Panc1 (cell line): Measurements from ENCODE around the gene BEX1. TPM values are rescaled to one million over a fixed set of nuclear protein-coding genes. Genes with fewer than 3 reads are reported as not detected.

Experiments used
- ATAC-seq: fragments of 200-7000 bp; cut with Tn5 transposase; 2 replicates; pipeline ENCODE4 v1.9.1; 2020; ENCODE audit warnings: mild to moderate bottlenecking, moderate library complexity
- BruUV-seq: library from RNA; stranded (reverse); fragments of 400-500 nt; replicated peaks from 2 replicates; lab custom pipeline; 2021; lab: Mats Ljungman, UMichigan
- CTCF ChIA-PET: fragments of 300-600 bp; sonication (Branson Sonifier 250); formaldehyde crosslinking; loops from one replicate; lab custom pipeline; 2022; ENCODE audit warnings: antibody characterized with exemption; lab: Charles Lee
- POLR2A ChIA-PET: fragments of 300-600 bp; sonication (Branson Sonifier 250); formaldehyde crosslinking; loops from one replicate; lab custom pipeline; 2022; ENCODE audit warnings: antibody characterized with exemption; lab: Charles Lee
- DNase-seq: peaks from one replicate; pipeline ENCODE4 v3.0.0-alpha.2; 2010; ENCODE audit warnings: low read depth, low spot score
- H3K27ac ChIP-seq: 2 replicates; pipeline ENCODE4 v1.5.1; 2011; ENCODE audit warnings: mild to moderate bottlenecking, low read length, inconsistent platforms
- H3K27me3 ChIP-seq: fragments of 200-500 bp; sonication (Bioruptor generic); 2 replicates; pipeline ENCODE4 v1.6.0; 2014; ENCODE audit warnings: low read length, inconsistent platforms; ENCODE audit not compliant: control insufficient read depth, insufficient read depth
- H3K36me3 ChIP-seq: fragments of 200-500 bp; sonication (Bioruptor generic); 2 replicates; pipeline ENCODE4 v1.5.1; 2014; ENCODE audit warnings: inconsistent platforms, mild to moderate bottlenecking, low read length, moderate library complexity; ENCODE audit not compliant: control insufficient read depth, insufficient read depth
- H3K4me1 ChIP-seq: 2 replicates; pipeline ENCODE4 v1.5.1; 2011; ENCODE audit warnings: inconsistent platforms, mild to moderate bottlenecking, low read length, moderate library complexity; ENCODE audit not compliant: control insufficient read depth, insufficient read depth
- H3K4me3 ChIP-seq, 2 experiments: 2 replicates each; pipeline ENCODE4 v1.5.1; 2011 to 2012; ENCODE audit warnings: low read depth in 2 of 2, low read length in 2 of 2, mild to moderate bottlenecking in 2 of 2, inconsistent platforms in 1 of 2, moderate library complexity in 1 of 2
- H3K9me3 ChIP-seq: fragments of 200-500 bp; sonication (Bioruptor generic); 2 replicates; pipeline ENCODE4 v1.5.1; 2014; ENCODE audit warnings: low read depth, mild to moderate bottlenecking, inconsistent platforms, low read length, moderate library complexity; ENCODE audit not compliant: control insufficient read depth, insufficient read depth
- CTCF ChIP-seq: fragments of 450-650 bp; IDR thresholded peaks from 2 replicates; pipeline ENCODE4 v1.5.1; 2017; ENCODE audit warnings: mild to moderate bottlenecking
- POLR2AphosphoS5 ChIP-seq: IDR thresholded peaks from 2 replicates; pipeline ENCODE4 v1.6.1; 2012; ENCODE audit warnings: mild to moderate bottlenecking, low read depth, low read length, moderate library complexity
- SIN3A ChIP-seq: IDR thresholded peaks from 2 replicates; pipeline ENCODE4 v1.6.1; 2012; ENCODE audit warnings: low read depth, mild to moderate bottlenecking, low read length, moderate library complexity, borderline replicate concordance; ENCODE audit not compliant: insufficient read depth
- TCF7L2 ChIP-seq: IDR thresholded peaks from 2 replicates; pipeline ENCODE4 v1.6.1; 2011; ENCODE audit warnings: mild to moderate bottlenecking, low read depth, low read length, inconsistent platforms
- in situ Hi-C: cut with HindIII; loops from 2 replicates; pipeline ENCODE4 v1.10.0; 2016; ENCODE audit warnings: low sequenced_read_pairs, low pct_unique_long_range_greater_than_20kb
- intact Hi-C: fragments of 100-400 bp; cut with micrococcal nuclease; formaldehyde crosslinking; loops from one replicate; pipeline ENCODE4 v1.10.0; 2022; ENCODE audit not compliant: unreplicated experiment
- total RNA-seq: library from RNA; stranded (reverse); gene quantifications from one replicate; pipeline ENCODE4 v1.2.1, GENCODE V29; 2021; ENCODE audit not compliant: unreplicated experiment
- TF ChIP-seq, protein P1 (sequence below), 2 experiments: IDR thresholded peaks; 2 replicates each; pipeline ENCODE4 v1.6.1; 2011 to 2012; ENCODE audit warnings: low read depth in 2 of 2, control low read depth in 1 of 2, low read length in 1 of 2, mild to moderate bottlenecking in 1 of 2, moderate library complexity in 1 of 2; ENCODE audit not compliant: insufficient read depth in 1 of 2

Gene BEX1
- total RNA-seq, 1 experiment from 2014 or later: not detected

DNA sequence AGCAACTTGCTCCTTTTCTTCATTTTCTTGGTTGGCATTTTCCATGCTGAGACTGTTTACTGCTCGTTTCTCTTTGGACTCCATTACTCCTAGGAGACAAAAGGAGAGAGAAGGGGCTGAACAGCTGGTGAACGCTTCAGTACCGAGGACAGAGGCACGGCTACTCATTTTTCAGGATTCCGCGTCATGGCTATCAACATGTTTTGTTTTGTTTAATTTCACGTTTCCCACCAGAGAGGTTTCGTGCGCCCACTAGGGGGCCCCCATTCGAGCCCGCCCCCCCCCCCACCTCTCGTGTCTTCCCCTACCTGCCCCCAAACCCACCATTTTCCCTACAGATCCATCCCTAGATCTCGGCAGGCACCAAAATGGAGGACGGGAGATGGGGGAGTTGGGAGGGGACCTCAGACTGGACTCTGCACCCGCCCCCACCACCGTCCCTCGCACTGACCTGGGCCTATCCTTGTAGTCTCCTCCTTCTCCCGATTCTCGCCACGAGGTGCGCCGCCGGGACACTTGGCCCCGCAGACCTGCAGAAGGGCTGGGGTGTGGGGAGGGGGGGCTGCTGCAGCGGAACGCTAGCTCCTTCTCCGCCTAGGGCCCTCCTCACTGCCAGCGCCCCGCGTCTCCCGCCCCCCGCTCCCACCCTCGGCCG, 653 bp downstream of the BEX1 start:
- no peak for DNase-seq
- POLR2A ChIA-PET: no interaction called here
- Histone ChIP-seq H3K4me1 (no peaks in the 10 kb centered on the region), H3K9me3 (no peaks in the 10 kb centered on the region), H3K36me3 (no peaks in the 10 kb centered on the region), H3K27ac (no peak overlapping the region), H3K27me3 (no peaks in the 10 kb centered on the region; the same call in 1 of the 2 replicates), H3K4me3 (peak overlapping the region in 1 of 2 experiments; percentile 22; a peak in 1 of 4 replicates)
- intact Hi-C loops: no loop called here
- ATAC-seq: no peak
- in situ Hi-C loops: no loop called here
- TF ChIP-seq TCF7L2: no peak
- TF ChIP-seq, protein P1, sequence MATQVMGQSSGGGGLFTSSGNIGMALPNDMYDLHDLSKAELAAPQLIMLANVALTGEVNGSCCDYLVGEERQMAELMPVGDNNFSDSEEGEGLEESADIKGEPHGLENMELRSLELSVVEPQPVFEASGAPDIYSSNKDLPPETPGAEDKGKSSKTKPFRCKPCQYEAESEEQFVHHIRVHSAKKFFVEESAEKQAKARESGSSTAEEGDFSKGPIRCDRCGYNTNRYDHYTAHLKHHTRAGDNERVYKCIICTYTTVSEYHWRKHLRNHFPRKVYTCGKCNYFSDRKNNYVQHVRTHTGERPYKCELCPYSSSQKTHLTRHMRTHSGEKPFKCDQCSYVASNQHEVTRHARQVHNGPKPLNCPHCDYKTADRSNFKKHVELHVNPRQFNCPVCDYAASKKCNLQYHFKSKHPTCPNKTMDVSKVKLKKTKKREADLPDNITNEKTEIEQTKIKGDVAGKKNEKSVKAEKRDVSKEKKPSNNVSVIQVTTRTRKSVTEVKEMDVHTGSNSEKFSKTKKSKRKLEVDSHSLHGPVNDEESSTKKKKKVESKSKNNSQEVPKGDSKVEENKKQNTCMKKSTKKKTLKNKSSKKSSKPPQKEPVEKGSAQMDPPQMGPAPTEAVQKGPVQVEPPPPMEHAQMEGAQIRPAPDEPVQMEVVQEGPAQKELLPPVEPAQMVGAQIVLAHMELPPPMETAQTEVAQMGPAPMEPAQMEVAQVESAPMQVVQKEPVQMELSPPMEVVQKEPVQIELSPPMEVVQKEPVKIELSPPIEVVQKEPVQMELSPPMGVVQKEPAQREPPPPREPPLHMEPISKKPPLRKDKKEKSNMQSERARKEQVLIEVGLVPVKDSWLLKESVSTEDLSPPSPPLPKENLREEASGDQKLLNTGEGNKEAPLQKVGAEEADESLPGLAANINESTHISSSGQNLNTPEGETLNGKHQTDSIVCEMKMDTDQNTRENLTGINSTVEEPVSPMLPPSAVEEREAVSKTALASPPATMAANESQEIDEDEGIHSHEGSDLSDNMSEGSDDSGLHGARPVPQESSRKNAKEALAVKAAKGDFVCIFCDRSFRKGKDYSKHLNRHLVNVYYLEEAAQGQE (IDR thresholded peaks at IDR 0.05; ENCODE audit: insufficient read depth in 1 of 2, low read depth in 2 of 2, low read length in 1 of 2): peak; percentile 85 to 89
- CTCF ChIA-PET: no interaction called here
- BruUV-seq: no TSS peak

- CTCF ChIA-PET: interaction anchor here (0.7 kb wide), 1 partner anchor 101 kb away, joined by 4 read pairs; no protein-coding TSS in a partner anchor
- Histone ChIP-seq H3K9me3 (no peaks in the 10 kb centered on the region), H3K27ac (no peak overlapping the region), H3K4me3 (no peak overlapping the region), H3K27me3 (no peaks in the 10 kb centered on the region; the same call in 1 of the 2 replicates), H3K4me1 (no peaks in the 10 kb centered on the region), H3K36me3 (no peaks in the 10 kb centered on the region)
- intact Hi-C loops: no loop called here
- DNase-seq (no peak), ATAC-seq (no peak)
- in situ Hi-C loops: no loop called here
- POLR2A ChIA-PET: interaction anchor here (0.7 kb wide), 1 partner anchor 1168 kb away, joined by 3 read pairs; no protein-coding TSS in a partner anchor
- TF ChIP-seq TCF7L2 (no peak), POLR2AphosphoS5 (no peak), SIN3A (no peak), CTCF (no peak)
- TF ChIP-seq, protein P1 (IDR thresholded peaks at IDR 0.05; ENCODE audit: insufficient read depth in 1 of 2, low read depth in 2 of 2, low read length in 1 of 2): no peak
- BruUV-seq: no TSS peak
These were observed 2.5 kb downstream of the BEX1 start for GRCh38 chrX:103061486-103061885.
